SIG-M5 treated with dmso at 0.1 percent for 504 hours (cell line): ENCODE measurements around the gene GID4.
A peak's percentile ranks its signal among the peaks of the same experiment; 100 is the strongest.

Experiments used
- DNase-seq: peaks from one replicate; lab custom pipeline; 2025; ENCODE audit not compliant: unreplicated experiment; lab: John Stamatoyannopoulos, UW

The GID4 gene

DNA sequence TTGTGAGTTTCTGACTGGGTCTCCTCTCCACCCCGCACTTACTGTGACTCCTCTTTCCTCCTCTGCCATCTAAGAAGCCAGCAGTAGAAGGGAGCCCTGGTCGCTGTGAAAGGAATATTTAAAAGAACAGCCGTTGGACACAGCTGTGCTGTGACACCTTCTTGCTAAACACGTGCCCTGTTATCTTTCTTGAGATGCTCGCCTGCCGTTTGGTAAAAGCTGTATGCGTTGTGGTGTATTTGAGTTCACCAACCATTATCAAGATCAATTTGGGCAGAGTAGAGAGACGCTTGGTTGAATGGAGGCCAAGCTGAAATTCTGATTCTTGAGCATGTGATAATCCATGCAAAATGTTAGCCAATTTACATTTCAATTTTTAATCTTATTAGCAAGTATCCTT lies 3.8 kb downstream of the GID4 start:
- DNase-seq: no peak

DNA sequence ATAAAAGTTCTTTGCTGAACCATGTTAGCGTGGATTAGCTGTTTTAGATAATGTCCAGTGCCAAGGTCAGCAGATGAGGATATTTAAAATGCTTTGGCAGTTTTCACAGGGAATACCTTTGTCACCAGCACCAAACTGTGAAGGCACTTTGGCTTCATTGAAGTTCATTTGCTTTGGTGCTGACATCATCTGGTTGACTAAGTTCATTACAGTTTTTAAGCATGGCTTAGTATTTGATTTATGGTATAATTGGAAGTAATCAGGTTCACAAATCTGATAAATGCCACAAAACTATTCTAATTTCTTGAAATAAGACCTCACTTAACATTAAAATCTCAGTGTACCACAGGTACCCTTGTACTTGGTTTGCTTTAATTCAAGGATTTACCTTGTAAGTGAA lies 4.3 kb downstream of the GID4 start:
- DNase-seq: no peak

DNA sequence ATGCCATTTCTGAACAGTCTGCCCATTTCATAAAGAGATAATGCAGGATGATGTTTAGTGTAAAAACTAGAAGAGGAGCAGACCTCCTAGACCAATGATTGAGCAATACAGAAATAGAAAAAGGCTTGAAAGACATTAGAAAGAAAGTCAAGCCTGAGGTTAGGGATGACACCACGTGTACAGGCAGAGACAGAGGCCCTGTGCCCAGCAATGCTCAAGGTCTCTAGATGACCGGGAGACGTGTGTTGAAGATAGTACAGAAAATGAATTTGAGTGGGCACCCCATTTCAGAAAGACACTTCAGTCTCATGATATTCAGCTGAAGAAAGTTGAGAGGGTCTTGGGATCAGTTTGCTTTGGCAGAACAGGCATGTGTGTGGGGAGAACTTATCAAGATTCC lies 5.4 kb downstream of the GID4 start:
- no peak for DNase-seq

DNA sequence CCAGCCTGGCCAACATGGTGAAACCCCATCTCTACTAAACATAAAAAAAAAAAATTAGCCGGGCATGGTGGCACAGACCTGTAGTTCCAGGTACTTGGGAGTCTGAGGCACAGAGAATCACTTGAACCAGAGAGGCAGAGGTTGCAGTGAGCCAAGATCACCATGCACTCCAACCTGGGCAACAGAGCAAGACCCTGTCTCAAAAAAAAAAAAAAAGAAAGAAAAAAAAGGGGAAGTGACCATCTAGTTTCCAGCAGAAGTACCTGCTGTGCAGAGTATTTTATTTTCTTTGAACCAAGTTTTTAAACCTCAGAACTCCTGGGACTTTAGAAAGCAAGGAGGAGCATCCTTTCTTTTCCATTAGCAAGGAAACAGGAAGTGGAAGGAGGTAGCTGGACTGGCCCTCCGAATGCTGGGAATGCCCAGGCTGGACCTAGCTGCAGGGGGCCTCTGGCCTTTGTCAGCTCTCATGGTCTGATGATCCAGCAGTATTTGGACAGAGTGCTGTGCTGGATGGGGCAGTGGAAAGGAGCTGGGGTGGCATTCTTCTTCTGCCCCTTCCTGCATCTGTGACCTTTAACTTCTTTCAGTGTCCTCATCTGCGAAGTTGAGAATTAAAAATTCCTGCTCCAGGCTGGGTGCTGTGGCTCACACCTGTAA lies 6.6 kb downstream of the GID4 start:
- no peak for DNase-seq

DNA sequence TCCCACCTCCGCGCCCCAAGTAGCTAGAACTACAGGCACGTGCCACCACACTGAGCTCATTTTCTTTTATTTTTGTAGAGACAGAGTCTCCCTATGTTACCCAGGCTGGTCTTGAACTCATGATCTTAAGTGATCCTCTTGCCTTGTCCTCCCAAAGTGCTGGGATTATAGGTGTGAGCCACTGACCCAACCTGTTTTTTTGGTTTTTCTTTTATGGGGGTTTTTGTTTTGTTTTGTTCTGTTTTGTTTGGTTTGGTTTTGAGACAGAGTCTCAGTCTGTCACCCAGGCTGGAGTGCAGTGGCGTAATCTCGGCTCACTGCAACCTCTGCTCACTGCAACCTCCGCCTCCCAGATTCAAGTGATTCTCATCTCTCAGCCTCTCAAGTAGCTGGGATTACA lies 16.4 kb downstream of the GID4 start:
- no peak for DNase-seq

DNA sequence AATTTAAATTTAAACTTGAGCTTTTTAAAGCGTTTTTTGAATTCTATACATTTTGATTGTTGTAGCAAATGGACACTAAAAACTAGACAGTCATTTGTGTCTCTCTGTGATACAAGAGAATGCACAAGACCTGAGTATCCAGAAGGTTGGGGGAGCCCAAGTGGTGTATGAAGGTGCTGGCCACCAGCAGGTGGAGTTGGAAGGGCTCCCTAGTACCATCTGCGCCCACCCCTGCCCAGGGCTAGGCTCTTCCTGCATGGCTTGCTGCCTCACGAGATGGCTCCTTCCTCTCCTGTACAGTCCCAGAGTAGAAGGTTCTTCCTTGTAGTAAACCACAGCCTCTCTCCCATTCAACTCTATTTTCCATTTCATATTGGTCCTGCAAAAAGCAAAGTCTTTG lies 17.0 kb downstream of the GID4 start:
- DNase-seq: no peak

DNA sequence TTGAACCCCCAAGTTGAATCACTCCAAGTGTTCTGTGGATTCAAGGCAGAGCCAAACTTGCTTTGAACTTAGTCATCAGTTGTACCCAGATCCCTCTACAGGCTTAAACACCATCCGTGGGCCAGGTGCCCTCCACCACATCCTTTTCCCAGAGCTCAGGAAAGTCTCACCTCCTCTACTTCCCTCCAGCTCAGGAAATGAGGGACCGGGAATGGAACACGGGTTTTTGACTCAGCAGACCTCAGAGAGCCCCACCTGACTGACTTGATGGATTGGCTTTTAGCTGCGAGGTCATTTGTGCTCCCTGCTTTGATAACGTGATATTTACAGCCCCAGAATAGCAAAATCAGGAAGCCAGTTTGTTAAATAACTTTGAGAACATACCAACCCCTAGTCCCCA lies 20.1 kb downstream of the GID4 start:
- no peak for DNase-seq

DNA sequence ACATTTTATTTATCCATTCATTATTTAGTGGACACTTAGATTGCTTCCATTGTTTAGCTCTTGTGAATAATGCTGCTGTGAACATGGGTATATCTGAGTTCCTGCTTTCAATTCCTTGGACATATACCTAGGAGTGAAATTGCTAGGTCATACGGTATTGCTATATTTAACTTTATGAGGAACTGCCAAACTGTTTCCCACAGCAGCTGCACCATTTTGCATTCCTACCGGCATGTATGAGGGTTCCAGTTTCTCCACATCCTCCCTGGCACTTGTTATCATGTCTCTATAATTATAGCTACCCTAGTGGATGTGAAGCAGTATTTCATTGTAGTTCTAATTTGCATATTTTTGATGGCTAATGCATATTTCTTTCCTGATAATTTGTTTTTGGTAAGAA lies 24.8 kb downstream of the GID4 start:
- no peak for DNase-seq

DNA sequence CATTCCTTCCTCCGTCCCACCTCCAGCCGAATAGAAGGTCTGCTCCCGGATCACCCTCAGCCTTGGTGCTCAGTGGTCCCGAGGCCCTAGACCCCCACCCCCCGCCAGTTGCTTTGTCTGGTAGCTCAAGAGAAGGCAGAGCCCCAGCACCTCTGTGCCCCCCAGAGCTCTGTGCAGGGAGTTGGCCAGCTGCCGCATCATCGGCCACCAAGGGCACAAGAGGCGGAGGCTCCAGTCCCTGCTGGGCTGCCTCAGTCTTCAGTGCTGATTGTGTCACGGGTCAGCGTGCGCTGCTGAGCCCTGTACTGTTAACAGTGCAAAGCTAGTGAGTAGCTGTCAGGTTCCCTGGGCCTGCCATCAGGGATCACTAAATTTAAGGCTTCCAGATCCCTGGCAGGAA lies 26.3 kb downstream of the GID4 start:
- no peak for DNase-seq

DNA sequence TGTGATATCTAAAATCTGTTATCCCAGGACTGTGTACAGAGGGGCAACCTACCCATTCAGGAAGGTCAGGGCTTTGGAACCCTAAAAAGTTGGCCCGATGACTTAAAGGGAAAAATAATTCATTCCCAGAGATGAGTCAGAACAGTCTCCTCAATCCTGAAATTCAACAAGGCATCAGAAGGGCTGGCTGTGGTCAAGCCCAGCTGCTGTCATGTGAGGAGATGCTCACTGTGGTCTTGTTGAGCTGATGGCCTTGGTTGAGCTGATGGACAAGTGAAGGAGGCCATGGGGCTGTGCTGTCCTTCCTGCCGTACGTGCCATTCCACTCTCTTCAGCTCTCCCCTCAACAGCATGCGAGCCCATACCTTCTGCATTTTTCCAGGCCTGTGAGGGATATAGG lies 27.7 kb downstream of the GID4 start:
- no peak for DNase-seq

DNA sequence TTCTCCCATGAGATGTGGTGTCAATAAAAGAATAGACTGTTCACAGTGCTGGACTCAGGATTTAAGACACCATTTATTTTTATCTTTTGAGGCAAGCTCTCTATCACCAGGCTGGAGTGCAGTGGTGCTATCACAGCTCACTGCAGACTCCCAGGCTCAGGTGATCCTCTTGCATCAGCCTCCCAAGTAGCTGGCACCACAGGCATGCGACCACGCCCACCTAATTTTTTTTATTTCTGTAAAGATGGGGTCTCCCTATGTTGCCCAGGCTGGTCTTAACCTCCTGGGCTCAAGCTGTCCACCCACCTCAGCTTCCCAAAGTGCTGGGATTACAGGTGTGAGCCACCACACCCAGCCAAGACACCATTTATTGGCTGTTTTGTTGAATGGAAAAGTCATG lies 29.9 kb downstream of the GID4 start:
- no peak for DNase-seq

DNA sequence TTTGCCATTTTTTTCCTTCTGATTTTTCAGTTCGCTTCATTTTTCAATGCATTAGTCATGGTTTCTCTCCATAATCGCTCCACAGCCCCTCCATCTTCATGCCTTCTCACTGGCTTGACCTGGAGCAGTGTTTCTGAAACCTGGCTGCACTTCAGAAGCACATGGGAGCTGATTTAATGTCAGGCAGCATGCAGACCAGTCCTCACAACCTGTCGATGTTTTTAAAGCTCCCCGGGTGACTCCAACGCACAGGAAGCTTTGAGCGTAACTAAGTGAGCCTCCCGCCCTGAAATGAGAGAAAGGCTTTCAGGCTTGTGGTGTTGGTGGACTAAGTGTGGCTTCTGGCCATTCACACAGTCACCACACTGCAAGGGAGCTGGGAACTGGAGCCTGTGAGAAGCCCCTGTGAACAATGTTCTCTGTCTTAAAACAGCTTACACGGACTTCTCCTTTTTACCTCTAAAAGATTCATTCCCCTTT lies 31.7 kb downstream of the GID4 start:
- peak; percentile 25 for DNase-seq

DNA sequence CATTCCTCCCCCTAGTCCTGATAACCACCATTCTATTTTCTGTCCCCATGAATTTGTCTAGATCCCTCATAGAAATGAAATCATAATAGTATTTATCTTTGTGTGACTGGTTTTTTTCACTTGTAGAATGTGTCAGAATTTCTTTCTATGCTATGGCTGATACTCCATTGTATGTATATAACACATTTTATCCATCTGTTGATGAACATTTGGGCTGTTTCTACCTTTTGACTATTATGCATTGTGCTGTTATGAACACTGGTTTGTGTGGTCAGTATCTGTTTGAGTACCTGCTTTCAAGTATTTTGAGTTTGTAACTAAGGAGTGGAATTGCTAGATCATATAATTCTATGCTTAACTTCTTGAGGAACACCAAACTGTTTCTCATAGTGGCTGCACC lies 32.5 kb downstream of the GID4 start:
- DNase-seq: no peak

DNA sequence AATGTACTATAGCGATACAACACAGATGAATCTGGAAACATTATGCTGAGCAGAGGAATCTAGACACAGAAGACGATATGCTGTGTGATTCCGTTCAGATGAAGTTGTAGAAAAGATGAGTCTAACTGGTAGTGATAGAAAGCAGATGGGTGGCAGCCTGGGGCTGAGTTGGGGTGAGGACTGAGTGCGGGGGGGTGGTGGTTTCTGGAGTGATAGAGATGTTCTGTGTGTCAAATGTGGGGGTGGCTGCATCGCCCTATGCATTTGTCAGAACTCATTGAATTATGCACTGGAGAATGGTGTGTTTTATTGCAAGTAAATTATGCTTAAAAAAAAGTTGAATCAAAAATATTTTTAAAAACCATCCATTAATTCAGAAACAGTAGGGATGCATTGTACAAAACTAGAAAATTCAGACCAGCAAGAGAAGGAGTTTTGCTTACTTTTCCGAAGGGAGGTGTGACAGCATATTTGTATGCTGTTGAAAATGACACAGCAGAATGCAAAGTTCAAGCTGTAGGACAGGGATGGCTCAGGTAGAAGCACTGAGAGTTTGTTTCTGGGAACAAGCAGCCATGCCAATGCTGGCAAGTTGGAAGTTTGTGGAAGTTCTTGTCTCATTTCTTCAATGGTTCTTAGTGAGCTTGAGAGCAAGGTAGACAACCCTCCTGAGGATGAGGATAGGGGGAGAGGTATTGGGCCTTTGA lies 35.5 kb downstream of the GID4 start:
- no peak for DNase-seq

DNA sequence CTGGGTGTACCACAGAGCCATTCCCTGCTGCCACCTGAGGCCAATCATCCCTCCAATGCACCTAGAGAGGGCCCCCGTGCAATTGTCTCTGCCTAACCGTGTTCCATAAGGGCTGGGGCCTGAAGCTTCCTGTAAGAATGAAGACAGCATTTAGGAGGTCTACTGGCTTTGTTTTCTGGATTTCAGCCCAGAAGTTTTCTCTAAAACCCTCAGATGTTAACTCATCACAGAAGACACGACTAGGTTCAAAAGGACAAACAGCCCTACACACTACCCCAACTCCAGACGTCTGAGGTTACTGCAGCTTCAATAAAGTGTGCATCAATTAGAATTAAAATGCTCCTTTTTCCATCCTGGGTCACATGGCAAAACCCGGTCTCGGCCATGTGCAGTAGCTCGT lies 37.7 kb downstream of the GID4 start:
- no peak for DNase-seq

DNA sequence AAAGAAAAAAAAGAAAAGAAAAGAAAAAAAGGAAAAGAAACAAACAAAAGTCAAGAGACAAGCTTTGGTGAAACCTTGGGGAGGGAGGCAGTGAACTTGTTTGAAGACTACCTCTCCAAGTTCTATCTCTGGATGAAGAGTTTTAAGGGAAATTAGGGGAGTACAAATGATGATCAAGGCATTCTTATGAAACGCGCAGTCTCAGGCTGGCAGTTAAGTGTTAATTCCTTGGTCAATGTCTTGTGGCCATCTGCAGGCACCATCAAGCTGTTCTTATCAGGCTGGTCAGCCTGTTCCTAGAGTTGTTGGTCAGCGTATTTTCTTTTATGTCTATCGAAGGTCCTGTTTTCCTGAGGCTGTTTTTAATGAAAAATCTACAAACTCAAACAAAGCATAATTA lies 40.3 kb downstream of the GID4 start:
- no peak for DNase-seq

DNA sequence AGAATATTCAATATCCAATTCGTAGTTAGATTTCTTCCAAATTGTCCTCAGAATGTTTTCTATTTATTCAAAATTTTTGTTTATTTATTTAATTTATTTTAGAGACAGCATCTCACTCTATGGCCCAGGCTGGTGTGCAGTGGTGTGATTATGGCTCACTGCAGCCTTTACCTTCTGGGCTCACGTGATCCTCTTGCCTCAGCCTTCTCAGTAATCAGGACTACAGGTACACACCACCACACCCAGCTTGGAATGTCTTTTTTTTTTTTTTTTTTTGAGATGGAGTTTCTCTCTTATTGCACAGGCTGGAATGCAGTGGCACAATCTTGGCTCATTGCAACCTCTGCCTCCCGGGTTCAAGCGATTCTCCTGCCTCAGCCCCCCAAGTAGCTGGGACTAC lies 45.0 kb downstream of the GID4 start:
- DNase-seq: no peak

DNA sequence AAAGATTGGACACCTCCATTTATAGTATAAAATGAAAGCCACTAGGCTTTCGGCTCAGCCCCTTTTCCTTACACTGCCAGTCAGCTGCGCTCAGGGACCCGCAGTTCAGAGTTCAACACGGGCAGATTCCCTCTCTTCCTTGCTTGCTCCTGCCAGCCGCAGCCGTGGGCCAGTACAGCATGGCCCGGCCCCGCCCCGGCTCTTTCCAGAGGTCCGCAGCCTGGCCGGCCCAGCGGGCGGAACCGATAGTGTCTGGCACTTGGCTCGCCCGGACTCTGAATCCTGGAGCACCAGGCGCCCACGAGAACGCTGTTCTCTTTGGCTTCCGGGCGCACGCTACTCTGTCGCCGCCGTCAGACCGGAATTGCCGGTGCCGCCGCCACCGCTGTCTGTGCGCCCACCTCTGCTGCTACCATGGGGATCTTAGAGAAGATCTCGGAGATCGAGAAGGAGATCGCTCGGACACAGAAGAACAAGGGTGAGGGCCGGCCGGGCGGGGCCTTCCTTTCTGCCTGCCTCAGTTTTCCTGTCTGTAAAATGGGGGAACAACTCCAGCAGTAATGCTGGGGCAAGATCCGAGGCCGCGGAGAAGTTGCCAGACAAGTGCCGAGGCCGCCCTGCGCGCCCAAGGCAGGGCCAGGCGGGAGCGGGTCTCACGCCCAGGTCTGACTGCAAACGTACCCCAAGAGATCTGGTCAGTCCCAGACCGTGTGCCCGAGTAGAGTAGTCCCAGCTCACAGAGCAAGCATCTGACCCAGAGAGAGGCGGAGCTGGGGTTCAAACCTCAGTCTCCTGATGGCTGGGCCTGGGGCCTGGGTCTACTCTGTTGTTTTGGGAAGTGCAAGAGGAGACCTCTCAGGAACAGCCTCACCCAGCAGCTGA lies 48.6 kb downstream of the GID4 start, which contains the start of gene DRG2:
DRG2 (plus strand) TSS at position 339 of the 882 bp plus-strand sequence; CDS start at position 415, 76 bp downstream.
- peak; percentile 84 for DNase-seq

DNA sequence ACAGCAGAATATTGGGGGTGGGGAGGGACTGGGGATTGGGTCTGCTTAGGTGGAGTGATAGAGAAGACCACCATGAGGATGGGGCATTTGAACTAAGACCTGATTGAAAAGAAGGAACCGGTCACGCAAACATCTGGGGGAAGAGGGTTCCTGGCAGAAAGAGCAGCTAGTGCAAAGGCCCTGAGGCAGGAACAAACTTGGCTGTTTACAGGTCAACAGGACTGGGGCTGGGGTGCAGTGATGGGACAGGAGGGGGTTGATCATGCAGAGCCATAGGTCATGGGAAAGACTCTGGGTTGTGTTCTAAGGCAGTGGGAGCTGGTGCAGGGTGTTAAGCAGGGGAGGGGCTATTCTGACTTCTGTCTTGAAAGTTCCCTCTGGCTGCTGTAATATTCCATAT lies 50.4 kb downstream of the GID4 start:
- DNase-seq: no peak

DNA sequence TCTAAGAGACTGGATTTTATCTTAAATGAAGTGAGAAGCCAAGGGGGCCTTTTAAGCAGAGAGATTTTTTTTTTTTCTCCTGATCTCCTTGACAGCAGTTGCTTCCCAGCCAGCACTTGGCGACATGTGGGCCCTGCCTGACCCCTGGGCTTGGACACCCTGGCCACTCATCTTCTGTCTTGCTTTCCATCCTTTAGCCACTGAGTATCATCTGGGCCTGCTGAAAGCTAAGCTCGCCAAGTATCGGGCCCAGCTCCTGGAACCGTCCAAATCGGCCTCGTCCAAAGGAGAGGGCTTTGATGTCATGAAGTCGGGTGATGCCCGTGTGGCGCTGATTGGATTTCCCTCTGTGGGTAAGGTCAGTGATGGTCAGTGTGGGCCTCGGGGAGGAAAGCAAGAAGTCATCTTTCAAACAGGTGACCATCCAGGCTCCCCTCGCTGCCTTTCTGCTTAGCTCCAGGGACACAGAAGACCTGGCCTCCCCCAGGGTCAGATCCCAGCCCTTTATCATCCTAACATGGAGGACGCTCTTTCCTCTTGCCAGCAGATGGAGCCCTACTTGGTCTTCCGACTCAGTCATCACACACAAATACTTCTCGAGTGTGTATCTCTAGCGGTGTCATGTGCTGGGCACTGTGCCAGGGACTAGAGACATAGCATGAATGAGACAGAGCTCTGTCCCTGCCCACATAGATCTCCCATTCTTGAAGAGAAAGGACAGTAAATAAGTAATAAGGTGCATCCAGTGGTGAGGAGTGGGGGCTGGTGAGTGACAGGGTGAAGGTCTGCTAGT lies 54.6 kb downstream of the GID4 start:
- peak; percentile 40 for DNase-seq

DNA sequence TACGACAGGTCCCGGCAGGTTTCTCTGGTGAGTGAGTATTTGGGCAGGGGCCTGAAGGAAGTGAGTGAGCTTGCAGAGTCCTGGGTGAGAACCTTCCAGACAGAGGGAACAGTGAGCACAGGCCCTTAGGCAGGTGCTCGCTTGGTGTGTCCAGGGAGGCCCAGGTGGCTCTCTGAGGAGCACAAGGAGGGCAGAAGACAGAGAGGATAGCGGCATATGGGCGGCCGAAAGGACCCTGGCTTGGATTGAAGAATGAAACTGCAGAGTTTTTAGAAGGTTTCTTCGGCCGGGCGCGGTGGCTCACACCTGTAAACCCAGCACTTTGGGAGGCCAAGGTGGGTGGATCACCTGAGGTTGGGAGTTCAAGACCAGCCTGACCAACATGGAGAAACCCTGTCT lies 55.2 kb downstream of the GID4 start:
- DNase-seq: no peak
